Measurements from ENCODE around the gene LPIN2.

DNA sequence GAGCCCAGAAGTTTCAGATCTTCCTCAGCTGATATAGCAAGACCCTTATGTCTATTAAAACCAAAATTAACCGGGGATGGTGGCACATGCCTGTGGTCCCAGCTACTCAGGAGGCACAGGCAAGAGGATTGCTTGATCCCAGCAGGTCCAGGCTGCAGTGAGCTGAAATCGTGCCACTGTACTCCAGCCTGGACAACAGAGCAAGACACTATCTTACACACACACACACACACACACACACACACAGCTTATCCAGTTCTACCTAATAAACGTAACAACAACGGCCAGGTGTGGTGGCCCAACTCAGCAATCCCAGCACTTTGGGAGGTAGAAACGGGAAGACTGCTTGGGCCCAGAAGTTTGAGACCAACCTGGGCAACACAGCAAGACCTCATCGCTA lies 7.5 kb downstream of the LPIN2 start:
- TF ChIP-seq EZH2 (IDR thresholded peaks at IDR 0.05; ENCODE audit: insufficient read depth, poor library complexity, severe bottlenecking), result no peak
- no peak for TF ChIP-seq EZH2phosphoT487 (IDR thresholded peaks at IDR 0.05; ENCODE audit: insufficient read depth, low read depth)
